Esophagus squamous epithelium (tissue), 5 donors: ENCODE results near the gene KCTD3. TPM values are rescaled to one million over a fixed set of nuclear protein-coding genes. Genes with fewer than 3 reads are reported as not detected.

Experiments
- DNase-seq: peaks from one replicate; lab custom pipeline; 2025; lab: John Stamatoyannopoulos, UW
- H3K27ac ChIP-seq, 4 donors: fragments of 200-600 bp; sonication (generic); one replicate each; pipeline ENCODE4 v1.5.1; 2016 to 2019; ENCODE audit warnings: mild to moderate bottlenecking in 1 of 4
- H3K27me3 ChIP-seq, 4 donors: fragments of 200-600 bp; sonication (generic); 1 replicate in 3 of 4; 2 replicates in 1 of 4; pipeline versions ENCODE4 v1.5.1 to v1.6.0; 2017 to 2021; ENCODE audit warnings: antibody characterized with exemption in 1 of 4
- H3K36me3 ChIP-seq, 3 donors: fragments of 200-600 bp; sonication (generic); one replicate each; pipeline ENCODE4 v1.5.1; 2016 to 2019
- H3K4me1 ChIP-seq, 3 donors: fragments of 200-600 bp; sonication (generic); one replicate each; pipeline ENCODE4 v1.5.1; 2017 to 2019
- H3K4me3 ChIP-seq, 4 donors: fragments of 200-600 bp; sonication (generic); 1 replicate in 3 of 4; 2 replicates in 1 of 4; pipeline ENCODE4 v1.5.1; 2016 to 2019; ENCODE audit warnings: mild to moderate bottlenecking in 2 of 4, moderate library complexity in 1 of 4
- H3K9me3 ChIP-seq, 3 donors: fragments of 200-600 bp; sonication (generic); one replicate each; pipeline ENCODE4 v1.5.1; 2016 to 2019
- CTCF ChIP-seq, 6 experiments: fragments of 450-650 bp in 4 of 6; fragments of 200-600 bp in 2 of 6; sonication (generic) in 2 of 6; IDR thresholded peaks; one replicate each; pipeline ENCODE4 v1.5.1; 2016 to 2019; ENCODE audit warnings: antibody characterized with exemption in 6 of 6, mild to moderate bottlenecking in 4 of 6, moderate library complexity in 4 of 6
- POLR2A ChIP-seq, 4 donors: fragments of 450-650 bp; IDR thresholded peaks; one replicate each; pipeline ENCODE4 v1.6.1; 2017; ENCODE audit warnings: antibody characterized with exemption in 4 of 4, mild to moderate bottlenecking in 4 of 4, moderate library complexity in 3 of 4
- WGBS, 2 donors: methylation state at CpG; one replicate each; pipeline ENCODE4 v1.1.5; 2018; 5-methylcytosine and 5-hydroxymethylcytosine counted together
- intact Hi-C: fragments of 100-400 bp; cut with DNase I; formaldehyde crosslinking; loops from one replicate; pipeline ENCODE4 v1.15.0; 2022
- total RNA-seq, 4 donors: library from RNA; depleted of rRNA; stranded (reverse); fragments of >200 nt; gene quantifications; one replicate each; pipeline ENCODE4 v1.1.0, GENCODE V29; 2016
- donor health status: DM: yes; HTN: yes; CAD: no.

The KCTD3 gene
- total RNA-seq, 4 donors from 2014 or later, result 43.4 to 76.1 (median 44.9) TPM

- Histone ChIP-seq H3K36me3 (no peaks in the 10 kb centered on the region), H3K27me3 (peaks cover 0 to 35% (median 0%) of the 10 kb centered on the region in 4 donors), H3K9me3 (no peaks in the 10 kb centered on the region), H3K27ac (no peak overlapping the region), H3K4me3 (no peak overlapping the region), H3K4me1 (no peaks in the 10 kb centered on the region)
- WGBS, 2 donors, result 71 to 77% methylated on average over 2 of the region's 2 CpGs
- DNase-seq, result no peak
- TF ChIP-seq POLR2A (IDR thresholded peaks at IDR 0.05), result no peak
- no peak for TF ChIP-seq CTCF (IDR thresholded peaks at IDR 0.05)
- intact Hi-C loops, result no loop called here
Measured at GRCh38 chr1:215529571-215529970, 37.5 kb upstream of the KCTD3 start.

GRCh38 chr1:215530401-215530984 lies 36.6 kb upstream of the KCTD3 start:
- 40 to 68% methylated on average over 5 of the region's 5 CpGs for WGBS, 2 donors
- TF ChIP-seq POLR2A (IDR thresholded peaks at IDR 0.05), result no peak
- no peak for TF ChIP-seq CTCF (IDR thresholded peaks at IDR 0.05)
- Histone ChIP-seq H3K4me1 (no peaks in the 10 kb centered on the region), H3K27ac (no peak overlapping the region), H3K36me3 (no peaks in the 10 kb centered on the region), H3K9me3 (no peaks in the 10 kb centered on the region), H3K27me3 (peaks cover 0 to 28% (median 0%) of the 10 kb centered on the region in 4 donors), H3K4me3 (no peak overlapping the region)
- intact Hi-C loops, result no loop called here
- DNase-seq, result no peak

GRCh38 chr1:215539803-215540570 lies 27.1 kb upstream of the KCTD3 start:
- intact Hi-C loops, result no loop called here
- 16 to 22% methylated on average over 5 of the region's 5 CpGs for WGBS, 2 donors
- no peak for TF ChIP-seq POLR2A (IDR thresholded peaks at IDR 0.05)
- no peak for TF ChIP-seq CTCF (IDR thresholded peaks at IDR 0.05)
- Histone ChIP-seq H3K36me3 (no peaks in the 10 kb centered on the region), H3K27me3 (no peaks in the 10 kb centered on the region), H3K4me3 (no peak overlapping the region), H3K27ac (no peak overlapping the region), H3K4me1 (peaks cover 0 to 23% (median 0%) of the 10 kb centered on the region in 3 donors), H3K9me3 (peaks cover 0 to 6% (median 0%) of the 10 kb centered on the region in 3 donors)
- no peak for DNase-seq

GRCh38 chr1:215542301-215542700 lies 24.8 kb upstream of the KCTD3 start:
- H3K27ac ChIP-seq, result no peak overlapping the region
- 52 to 59% methylated on average over 1 of the region's 1 CpG for WGBS, 2 donors
- peaks cover 0 to 23% (median 0%) of the 10 kb centered on the region in 3 donors for H3K4me1 ChIP-seq
- TF ChIP-seq CTCF (IDR thresholded peaks at IDR 0.05), result no peak
- no peak for TF ChIP-seq POLR2A (IDR thresholded peaks at IDR 0.05)
- peaks cover 0 to 6% (median 0%) of the 10 kb centered on the region in 3 donors for H3K9me3 ChIP-seq
- intact Hi-C loops, result no loop called here
- H3K27me3 ChIP-seq, result no peaks in the 10 kb centered on the region
- H3K36me3 ChIP-seq, result no peaks in the 10 kb centered on the region
- H3K4me3 ChIP-seq, result no peak overlapping the region
- DNase-seq, result no peak

- H3K4me1 ChIP-seq, result peaks cover 0 to 23% (median 0%) of the 10 kb centered on the region in 3 donors
- peak overlapping the region in 1 of 4 donors; percentile 2 for H3K27ac ChIP-seq
- H3K9me3 ChIP-seq, result peaks cover 0 to 6% (median 0%) of the 10 kb centered on the region in 3 donors
- 56 to 63% methylated on average over 2 of the region's 2 CpGs for WGBS, 2 donors
- H3K36me3 ChIP-seq, result no peaks in the 10 kb centered on the region
- no peak overlapping the region for H3K4me3 ChIP-seq
- intact Hi-C loops, result no loop called here
- no peak for TF ChIP-seq POLR2A (IDR thresholded peaks at IDR 0.05)
- no peak for TF ChIP-seq CTCF (IDR thresholded peaks at IDR 0.05)
- no peak for DNase-seq
- H3K27me3 ChIP-seq, result no peaks in the 10 kb centered on the region
Measured at GRCh38 chr1:215543191-215543606, 23.9 kb upstream of the KCTD3 start.
